Common myeloid progenitor, CD34-positive (primary cell): ENCODE measurements around the gene DCAF5.

ENCODE experiments used
- CTCF ChIA-PET: fragments of 350-600 bp; sonication (Branson Sonifier 250); formaldehyde crosslinking; loops from one replicate; lab custom pipeline; 2021; ENCODE audit warnings: antibody characterized with exemption; lab: Charles Lee
- POLR2A ChIA-PET: fragments of 350-600 bp; sonication (Branson Sonifier 250); formaldehyde crosslinking; loops from one replicate; lab custom pipeline; 2021; ENCODE audit warnings: antibody characterized with exemption; lab: Charles Lee
- DNase-seq, 3 donors: peaks; one replicate each; pipeline versions ENCODE4 v3.0.0 to v3.0.0-alpha.2; 2013
- H3K27ac ChIP-seq, 2 experiments: 1 replicate in 1 of 2; 2 replicates in 1 of 2; pipeline ENCODE4 v1.7.0; 2013; ENCODE audit warnings: inconsistent platforms in 2 of 2, low read length in 2 of 2, mild to moderate bottlenecking in 2 of 2, low read depth in 1 of 2, moderate library complexity in 1 of 2; ENCODE audit not compliant: severe bottlenecking in 2 of 2, insufficient read depth in 1 of 2, poor library complexity in 1 of 2
- H3K27me3 ChIP-seq, 5 experiments: replicated peaks in 2 of 5; 1 replicate in 3 of 5; 2 replicates in 2 of 5; pipeline versions ENCODE4 v1.6.1 to v1.7.0; 2013; ENCODE audit warnings: low read length in 4 of 5, mild to moderate bottlenecking in 2 of 5, moderate library complexity in 2 of 5, inconsistent platforms in 1 of 5; ENCODE audit not compliant: insufficient read depth in 5 of 5, control insufficient read depth in 4 of 5
- H3K36me3 ChIP-seq, 4 experiments: 1 replicate in 2 of 4; 2 replicates in 2 of 4; pipeline versions ENCODE4 v1.6.1 to v1.7.0; 2013; ENCODE audit warnings: low read length in 3 of 4, control low read depth in 1 of 4, mild to moderate bottlenecking in 1 of 4; ENCODE audit not compliant: control insufficient read depth in 4 of 4, insufficient read depth in 4 of 4
- H3K4me1 ChIP-seq, 4 experiments: 1 replicate in 3 of 4; 2 replicates in 1 of 4; pipeline versions ENCODE4 v1.6.1 to v1.7.1; 2013; ENCODE audit warnings: low read length in 3 of 4, mild to moderate bottlenecking in 3 of 4, control low read depth in 1 of 4, inconsistent platforms in 1 of 4, moderate library complexity in 1 of 4; ENCODE audit not compliant: control insufficient read depth in 4 of 4, insufficient read depth in 4 of 4; ENCODE audit errors: control extremely low read depth in 1 of 4
- H3K4me3 ChIP-seq, 7 experiments: 1 replicate in 4 of 7; 2 replicates in 3 of 7; pipeline versions ENCODE4 v1.5.1 to v1.7.0; 2013; ENCODE audit warnings: mild to moderate bottlenecking in 7 of 7, low read length in 6 of 7, moderate library complexity in 6 of 7, inconsistent platforms in 2 of 7, low read depth in 2 of 7, control low read depth in 1 of 7; ENCODE audit not compliant: insufficient read depth in 4 of 7, control insufficient read depth in 1 of 7; ENCODE audit errors: extremely low read depth in 1 of 7
- H3K9me3 ChIP-seq, 5 experiments: 1 replicate in 4 of 5; 2 replicates in 1 of 5; pipeline versions ENCODE4 v1.6.1 to v1.7.1; 2013; ENCODE audit warnings: low read length in 4 of 5, mild to moderate bottlenecking in 2 of 5, inconsistent platforms in 1 of 5, low read depth in 1 of 5, moderate library complexity in 1 of 5; ENCODE audit not compliant: control insufficient read depth in 4 of 5, insufficient read depth in 2 of 5; ENCODE audit errors: control extremely low read depth in 1 of 5
- WGBS: methylation state at CpG from one replicate; pipeline ENCODE4 v1.1.5; 2013; ENCODE audit not compliant: insufficient coverage; 5-methylcytosine and 5-hydroxymethylcytosine counted together

Gene DCAF5

DNA sequence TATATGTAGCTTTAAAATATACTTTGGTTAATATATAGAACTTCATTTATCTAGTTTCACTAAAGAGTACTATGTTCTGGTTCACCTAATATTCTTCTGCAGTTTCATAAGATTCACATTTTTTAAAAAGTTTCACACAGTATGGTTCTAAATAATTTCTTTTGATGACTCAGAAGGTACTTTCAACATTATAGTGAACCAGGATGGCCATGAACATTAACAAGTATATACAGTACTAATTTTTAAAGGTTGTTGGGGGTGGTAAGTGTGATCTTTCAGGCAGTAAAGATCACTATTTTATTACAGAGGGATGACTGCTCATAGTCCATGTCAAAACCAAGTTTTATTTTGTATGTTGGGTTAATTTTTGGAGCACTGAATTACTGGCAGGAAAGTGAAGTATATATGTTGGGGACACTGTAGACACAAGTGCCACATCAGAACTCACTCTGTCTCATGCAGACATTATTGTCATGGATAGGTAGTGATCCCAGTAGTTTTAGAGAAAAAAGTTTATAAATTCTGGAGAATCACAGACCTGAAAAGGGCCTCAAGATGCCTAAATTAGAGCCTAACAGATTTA, 60.0 kb downstream of the DCAF5 start:
- H3K27ac ChIP-seq = no peak overlapping the region

DNA sequence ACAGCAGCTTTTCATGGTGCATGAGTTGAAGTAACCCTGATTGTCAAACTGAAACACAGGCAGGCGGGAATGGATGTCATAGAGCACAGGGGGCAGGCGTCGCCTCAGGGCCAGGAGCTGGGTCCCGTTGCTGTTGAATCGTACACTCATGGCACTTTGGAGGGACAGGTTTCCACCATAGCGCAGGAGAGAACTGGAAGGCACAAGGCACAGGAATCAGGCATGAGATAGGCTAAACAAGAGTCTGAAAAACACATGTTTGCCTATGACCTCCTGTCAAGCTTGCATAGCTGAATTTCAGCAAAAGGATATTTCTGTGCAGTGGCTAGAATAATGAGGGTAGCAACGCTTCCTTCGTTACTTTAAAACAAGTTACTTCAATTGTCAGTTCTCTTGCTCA, 61.2 kb downstream of the DCAF5 start:
- peaks cover 5 to 41% (median 23%) of the 10 kb centered on the region in 4 experiments for H3K36me3 ChIP-seq
- no peak overlapping the region for H3K27ac ChIP-seq
- ChIA-PET POLR2A (no interaction called here), CTCF (interaction anchor here (0.9 to 8.5 kb wide), 8 partner anchors 9 to 228 kb away, joined by 3 to 83 read pairs (median 5); no protein-coding TSS in a partner anchor)
- no peaks in the 10 kb centered on the region for H3K9me3 ChIP-seq
- 98% methylated on average over 6 of the region's 8 CpGs for WGBS
- H3K27me3 ChIP-seq = no peaks in the 10 kb centered on the region
- no peak overlapping the region for H3K4me3 ChIP-seq
- H3K4me1 ChIP-seq = peaks cover 0 to 9% (median 8%) of the 10 kb centered on the region in 4 experiments
- DNase-seq = no peak

More for the DNA sequence above, 60.0 kb downstream of the DCAF5 start:
- no peaks in the 10 kb centered on the region for H3K9me3 ChIP-seq
- H3K36me3 ChIP-seq = peaks cover 4 to 35% (median 20%) of the 10 kb centered on the region in 4 experiments
- no peak overlapping the region for H3K4me3 ChIP-seq
- POLR2A ChIA-PET = interaction anchor here (0.6 kb wide), 1 partner anchor 19 kb away, joined by 3 read pairs; no protein-coding TSS in a partner anchor
- no peaks in the 10 kb centered on the region for H3K27me3 ChIP-seq
- peaks cover 0 to 9% (median 8%) of the 10 kb centered on the region in 4 experiments for H3K4me1 ChIP-seq
- DNase-seq = no peak
- CTCF ChIA-PET = interaction anchor here (0.7 to 8.5 kb wide), 7 partner anchors 14 to 230 kb away, joined by 3 to 83 read pairs (median 4); no protein-coding TSS in a partner anchor

DNA sequence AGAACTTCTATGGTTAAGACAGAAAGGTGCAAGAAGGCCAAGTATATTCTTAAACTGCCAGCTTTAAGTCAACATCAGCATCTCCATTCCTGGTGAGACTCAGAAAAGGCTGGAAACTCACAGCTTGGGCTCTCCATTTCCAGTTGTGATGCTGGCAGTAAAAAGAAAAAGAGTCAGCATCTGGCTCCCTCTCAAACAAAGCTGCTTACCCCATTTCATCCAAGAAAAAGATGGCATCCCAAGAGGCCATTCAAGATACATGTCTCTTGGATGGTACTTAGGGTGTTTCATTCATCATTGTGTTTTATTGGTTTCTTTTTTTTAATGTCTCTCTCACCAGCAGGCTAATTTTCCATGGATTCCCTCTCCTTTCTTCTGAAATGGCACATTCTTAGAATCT, 61.9 kb downstream of the DCAF5 start:
- ChIA-PET CTCF (interaction anchor here (0.9 to 8.5 kb wide), 10 partner anchors 9 to 228 kb away, joined by 3 to 83 read pairs (median 4); no protein-coding TSS in a partner anchor), POLR2A (no interaction called here)
- Histone ChIP-seq H3K36me3 (peaks cover 5 to 41% (median 25%) of the 10 kb centered on the region in 4 experiments), H3K4me3 (no peak overlapping the region), H3K4me1 (peaks cover 0 to 9% (median 8%) of the 10 kb centered on the region in 4 experiments), H3K27me3 (no peaks in the 10 kb centered on the region), H3K9me3 (no peaks in the 10 kb centered on the region), H3K27ac (no peak overlapping the region)
- DNase-seq = no peak

DNA sequence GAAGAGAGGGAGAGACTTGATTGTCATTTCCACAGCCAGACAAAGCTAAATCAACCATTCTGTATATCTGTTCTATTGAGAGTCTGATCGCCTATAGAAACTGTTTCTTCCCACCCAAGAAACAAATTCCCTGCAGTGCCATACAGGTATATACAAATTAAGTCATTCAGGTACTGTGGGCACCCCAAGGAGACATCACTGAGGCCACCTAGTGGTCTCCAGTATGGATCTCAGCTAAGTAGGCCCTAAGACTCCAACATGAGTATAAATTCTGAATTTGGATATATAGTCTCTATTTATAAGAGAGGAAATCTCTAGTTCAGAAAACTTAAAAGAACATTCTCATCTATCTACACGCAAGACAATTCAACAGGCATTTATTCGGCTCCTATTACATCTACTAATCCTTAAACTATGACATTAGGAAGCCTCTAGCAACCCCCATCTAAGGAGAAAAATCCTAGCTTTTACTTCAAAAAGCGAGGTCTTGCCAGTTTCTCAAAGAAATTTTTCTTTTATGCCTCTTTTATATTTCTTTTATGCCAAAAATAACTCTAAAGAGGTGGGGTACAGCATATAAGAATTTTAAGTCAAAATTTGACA, 62.6 kb downstream of the DCAF5 start:
- 100% methylated on average over 3 of the region's 4 CpGs for WGBS
- Histone ChIP-seq H3K4me1 (peaks cover 0 to 9% (median 8%) of the 10 kb centered on the region in 4 experiments), H3K4me3 (no peak overlapping the region), H3K27me3 (no peaks in the 10 kb centered on the region), H3K27ac (no peak overlapping the region), H3K36me3 (peaks cover 5 to 43% (median 25%) of the 10 kb centered on the region in 4 experiments), H3K9me3 (no peaks in the 10 kb centered on the region)
- ChIA-PET CTCF (interaction anchor here (0.9 to 8.5 kb wide), 14 partner anchors 9 to 227 kb away, joined by 3 to 83 read pairs (median 3); no protein-coding TSS in a partner anchor), POLR2A (no interaction called here)
- DNase-seq = peak; percentile 39 to 59 (median 59)

DNA sequence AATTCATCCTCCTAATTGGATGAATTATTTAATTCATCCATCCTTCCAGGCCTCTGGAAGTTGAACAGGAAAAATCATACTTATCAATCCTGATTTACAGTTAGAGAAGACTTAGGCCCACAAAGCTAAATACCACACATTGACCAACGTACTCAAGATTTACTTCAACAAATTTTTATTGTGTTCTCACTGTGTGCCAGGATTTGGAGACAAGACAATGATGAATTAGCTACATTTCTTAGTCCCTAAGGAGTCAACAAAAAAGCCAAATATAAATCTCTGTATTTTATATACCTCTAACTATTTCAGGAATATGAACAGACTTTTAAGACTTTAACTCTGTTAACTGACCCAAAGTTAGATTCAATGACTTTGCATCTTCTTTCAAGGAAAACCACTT, 63.9 kb downstream of the DCAF5 start:
- no peaks in the 10 kb centered on the region for H3K9me3 ChIP-seq
- POLR2A ChIA-PET = no interaction called here
- no peaks in the 10 kb centered on the region for H3K27me3 ChIP-seq
- H3K4me3 ChIP-seq = no peak overlapping the region
- no peak for DNase-seq
- CTCF ChIA-PET = interaction anchor here (0.9 to 8.5 kb wide), 10 partner anchors 10 to 227 kb away, joined by 3 to 83 read pairs (median 4); no protein-coding TSS in a partner anchor
- no peak overlapping the region for H3K27ac ChIP-seq
- WGBS = no CpG with 5 or more reads among the region's 1 CpG
- H3K4me1 ChIP-seq = peaks cover 0 to 7% (median 5%) of the 10 kb centered on the region in 4 experiments
- H3K36me3 ChIP-seq = peaks cover 10 to 44% (median 32%) of the 10 kb centered on the region in 4 experiments

DNA sequence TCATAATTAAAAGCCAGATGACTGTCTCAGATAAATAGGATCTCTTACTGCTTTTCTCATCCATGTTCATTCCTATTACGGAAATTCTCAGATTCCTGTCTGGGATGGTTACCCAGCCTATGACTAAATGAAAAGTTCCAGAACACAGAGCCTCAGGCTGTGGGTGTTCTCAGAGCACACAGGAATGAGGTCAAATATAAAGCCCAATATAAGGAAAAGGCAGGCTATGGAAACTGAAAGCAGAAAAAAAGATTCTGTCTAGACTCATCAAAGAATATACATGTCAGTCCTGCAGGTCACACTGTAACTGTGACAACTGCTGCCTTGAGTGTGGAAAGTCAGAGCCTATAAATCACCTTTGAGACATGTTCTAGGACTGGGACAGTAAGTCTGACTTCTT, 64.3 kb downstream of the DCAF5 start:
- peak in 1 of 3 donors; percentile 15 for DNase-seq
- Histone ChIP-seq H3K4me1 (peaks cover 0 to 2% (median under 1%) of the 10 kb centered on the region in 4 experiments), H3K27me3 (no peaks in the 10 kb centered on the region), H3K4me3 (no peak overlapping the region), H3K36me3 (peaks cover 10 to 45% (median 34%) of the 10 kb centered on the region in 4 experiments), H3K27ac (no peak overlapping the region), H3K9me3 (no peaks in the 10 kb centered on the region)
- WGBS = 100% methylated on average over 1 of the region's 1 CpG
- CTCF ChIA-PET = interaction anchor here (0.9 to 8.5 kb wide), 6 partner anchors 9 to 226 kb away, joined by 3 to 83 read pairs (median 4); no protein-coding TSS in a partner anchor
- POLR2A ChIA-PET = no interaction called here

DNA sequence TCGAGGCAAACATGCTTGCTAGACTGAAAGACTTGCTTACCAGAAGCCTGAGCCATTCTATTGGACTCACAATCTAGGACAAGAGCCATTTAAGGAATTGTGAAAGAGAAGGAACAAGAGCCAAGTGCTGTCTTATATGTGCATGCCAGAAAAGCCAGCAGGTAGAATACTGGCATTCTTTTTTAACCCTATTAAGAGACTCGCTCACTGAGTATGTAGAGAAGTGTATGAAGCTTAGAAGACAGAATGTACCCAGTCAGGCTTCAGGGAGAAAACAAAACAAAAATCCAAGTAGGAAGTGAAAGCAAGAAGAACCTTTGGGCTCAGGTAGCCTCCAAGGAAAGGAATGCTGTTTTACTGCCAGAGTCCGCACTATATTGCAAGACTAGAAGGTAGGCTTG, 65.9 kb downstream of the DCAF5 start:
- Histone ChIP-seq H3K9me3 (no peaks in the 10 kb centered on the region), H3K4me3 (no peak overlapping the region), H3K4me1 (no peaks in the 10 kb centered on the region), H3K27me3 (no peaks in the 10 kb centered on the region), H3K36me3 (peaks cover 10 to 52% (median 38%) of the 10 kb centered on the region in 4 experiments), H3K27ac (no peak overlapping the region)
- ChIA-PET POLR2A (no interaction called here), CTCF (interaction anchor here (1.1 kb wide), 1 partner anchor 176 kb away, joined by 3 read pairs; no protein-coding TSS in a partner anchor)
- no peak for DNase-seq
- 96% methylated on average over 3 of the region's 3 CpGs for WGBS
